Lower lobe of right lung (tissue), 2 donors: Measurements from ENCODE around the gene MAGI2. TPM values are rescaled to one million over a fixed set of nuclear protein-coding genes. Genes with fewer than 3 reads are reported as not detected.
"Not testable (repeated sequence)": the region's sequence is repeated elsewhere in the genome, so short reads cannot be mapped to it uniquely, and the experiment has no call there.

ENCODE experiments used
- ATAC-seq, 2 donors: fragments of 200-7000 bp; cut with Tn5 transposase; one replicate each; pipeline ENCODE4 v1.9.1; 2020 to 2022; ENCODE audit warnings: mild to moderate bottlenecking in 2 of 2, moderate library complexity in 2 of 2
- DNase-seq: peaks from one replicate; pipeline ENCODE4 v3.0.0-alpha.2; 2020
- H3K27ac ChIP-seq: fragments of 200-600 bp; one replicate; pipeline ENCODE4 v1.8.0; 2022
- H3K27me3 ChIP-seq: fragments of 200-600 bp; one replicate; pipeline ENCODE4 v1.8.0; 2022; ENCODE audit warnings: low read depth
- H3K36me3 ChIP-seq: fragments of 200-600 bp; one replicate; pipeline ENCODE4 v1.8.0; 2022; ENCODE audit warnings: mild to moderate bottlenecking
- H3K4me1 ChIP-seq: fragments of 200-600 bp; one replicate; pipeline ENCODE4 v1.8.0; 2022
- H3K4me3 ChIP-seq: fragments of 200-600 bp; one replicate; pipeline ENCODE4 v1.8.0; 2022; ENCODE audit warnings: mild to moderate bottlenecking
- H3K9me3 ChIP-seq: fragments of 200-600 bp; one replicate; pipeline ENCODE4 v1.8.0; 2022
- CTCF ChIP-seq: fragments of 200-600 bp; IDR thresholded peaks from one replicate; pipeline ENCODE4 v1.8.0; 2022; ENCODE audit warnings: antibody characterized with exemption, mild to moderate bottlenecking
- intact Hi-C: fragments of 100-400 bp; cut with DNase I; formaldehyde crosslinking; loops from one replicate; pipeline ENCODE4 v1.11.0; 2022
- total RNA-seq: library from RNA; stranded (reverse); fragmentation: NEBNext Ultra II Directional; extraction: Animal tissue kit (Norgen Biotek cat#: 25700); gene quantifications from one replicate; pipeline ENCODE4 v1.2.1, GENCODE V29; 2021
- donor health status: DM: no; HTN: yes; CAD: no; lungs with severe emphysema.

MAGI2 gene
- total RNA-seq, 1 donor from 2014 or later: 15.3 TPM

GRCh38 chr7:79451580-79451979, 1.9 kb downstream of the MAGI2 start:
- Histone ChIP-seq H3K4me1 (peaks cover 8% of the 10 kb centered on the region), H3K4me3 (peak overlapping the region; percentile 72), H3K36me3 (no peaks in the 10 kb centered on the region), H3K27me3 (no peaks in the 10 kb centered on the region), H3K9me3 (no peaks in the 10 kb centered on the region), H3K27ac (peak overlapping the region; percentile 91)
- ATAC-seq (no peak), DNase-seq (no peak)
- intact Hi-C loops: no loop called here
- TF ChIP-seq CTCF: no peak

GRCh38 chr7:79442766-79443165, 10.7 kb downstream of the MAGI2 start:
- H3K27me3 ChIP-seq, ATAC-seq, H3K4me3 ChIP-seq, H3K4me1 ChIP-seq, DNase-seq, H3K27ac ChIP-seq, H3K9me3 ChIP-seq, intact Hi-C loops, H3K36me3 ChIP-seq: not testable (repeated sequence)

- Histone ChIP-seq H3K27ac (no peak overlapping the region), H3K9me3 (no peaks in the 10 kb centered on the region), H3K4me1 (no peaks in the 10 kb centered on the region), H3K36me3 (no peaks in the 10 kb centered on the region), H3K4me3 (no peak overlapping the region), H3K27me3 (no peaks in the 10 kb centered on the region)
- DNase-seq: no peak
- no peak for ATAC-seq
- TF ChIP-seq CTCF: no peak
- intact Hi-C loops: no loop called here
Measured at GRCh38 chr7:79436378-79436777, 17.1 kb downstream of the MAGI2 start.

GRCh38 chr7:79434867-79435266, 18.6 kb downstream of the MAGI2 start:
- H3K9me3 ChIP-seq: no peaks in the 10 kb centered on the region
- no peaks in the 10 kb centered on the region for H3K4me1 ChIP-seq
- no peak overlapping the region for H3K4me3 ChIP-seq
- ATAC-seq (no peak), DNase-seq (no peak)
- no peaks in the 10 kb centered on the region for H3K27me3 ChIP-seq
- H3K36me3 ChIP-seq: no peaks in the 10 kb centered on the region
- H3K27ac ChIP-seq: no peak overlapping the region
- TF ChIP-seq CTCF: no peak
- intact Hi-C loops: no loop called here

- H3K4me3 ChIP-seq: no peak overlapping the region
- no peak for TF ChIP-seq CTCF
- ATAC-seq (no peak), DNase-seq (no peak)
- intact Hi-C loops: no loop called here
- no peak overlapping the region for H3K27ac ChIP-seq
- no peaks in the 10 kb centered on the region for H3K4me1 ChIP-seq
- H3K9me3 ChIP-seq: no peaks in the 10 kb centered on the region
- no peaks in the 10 kb centered on the region for H3K36me3 ChIP-seq
- H3K27me3 ChIP-seq: no peaks in the 10 kb centered on the region
Measured at GRCh38 chr7:79434098-79434497, 19.4 kb downstream of the MAGI2 start.

- DNase-seq: no peak
- no peaks in the 10 kb centered on the region for H3K27me3 ChIP-seq
- no peak for ATAC-seq
- H3K9me3 ChIP-seq: no peaks in the 10 kb centered on the region
- no peaks in the 10 kb centered on the region for H3K4me1 ChIP-seq
- H3K36me3 ChIP-seq: no peaks in the 10 kb centered on the region
- TF ChIP-seq CTCF: no peak
- intact Hi-C loops: no loop called here
- no peak overlapping the region for H3K4me3 ChIP-seq
- H3K27ac ChIP-seq: no peak overlapping the region
Measured at GRCh38 chr7:79430391-79430790, 23.1 kb downstream of the MAGI2 start.
